SK-N-SH treated with all-trans-retinoic acid at 6 μM for 48 hours (cell line): ENCODE results near the gene PPP1CA.

ENCODE experiments used
- ATAC-seq: fragments of 200-7000 bp; cut with Tn5 transposase; 3 replicates; pipeline ENCODE4 v1.9.1; 2020; ENCODE audit warnings: mild to moderate bottlenecking, moderate library complexity
- ARNTL ChIP-seq: fragments of 450-650 bp; formaldehyde crosslinking; IDR thresholded peaks from 2 replicates; pipeline ENCODE4 v1.5.0; 2020; ENCODE audit warnings: low read depth, mild to moderate bottlenecking, moderate library complexity, borderline replicate concordance
- BACH2 ChIP-seq: fragments of 250-450 bp; sonication (Bioruptor Pico); IDR thresholded peaks from 2 replicates; pipeline ENCODE4 v1.9.0; 2021; ENCODE audit warnings: mild to moderate bottlenecking, borderline replicate concordance
- CSDC2 ChIP-seq: fragments of 250-450 bp; sonication (Bioruptor Pico); IDR thresholded peaks from 2 replicates; pipeline ENCODE4 v1.5.0; 2020; ENCODE audit warnings: mild to moderate bottlenecking, moderate library complexity
- CSRNP3 ChIP-seq: fragments of 250-450 bp; sonication (Bioruptor Pico); IDR thresholded peaks from 2 replicates; pipeline ENCODE4 v1.5.1; 2021; ENCODE audit warnings: mild to moderate bottlenecking, moderate library complexity
- ESRRG ChIP-seq: fragments of 250-450 bp; sonication (Bioruptor Pico); IDR thresholded peaks from 2 replicates; pipeline ENCODE4 v1.6.1; 2021; ENCODE audit warnings: mild to moderate bottlenecking
- GLIS3 ChIP-seq: fragments of 250-450 bp; sonication (Bioruptor Pico); IDR thresholded peaks from 2 replicates; pipeline ENCODE4 v1.5.0; 2020; ENCODE audit warnings: mild to moderate bottlenecking, moderate library complexity
- ISL1 ChIP-seq: fragments of 250-450 bp; sonication (Bioruptor Pico); IDR thresholded peaks from 2 replicates; pipeline ENCODE4 v2.1.2; 2022; ENCODE audit warnings: mild to moderate bottlenecking, moderate library complexity
- OSR1 ChIP-seq: fragments of 250-450 bp; sonication (Bioruptor Pico); IDR thresholded peaks from 2 replicates; pipeline ENCODE4 v1.8.0; 2022; ENCODE audit warnings: moderate library complexity, mild to moderate bottlenecking, inconsistent platforms
- PATZ1 ChIP-seq: fragments of 250-450 bp; sonication (Bioruptor Pico); IDR thresholded peaks from 2 replicates; pipeline ENCODE4 v1.8.0; 2020; ENCODE audit warnings: mild to moderate bottlenecking, moderate library complexity, borderline replicate concordance
- POU6F1 ChIP-seq: fragments of 250-450 bp; sonication (Bioruptor Pico); IDR thresholded peaks from 2 replicates; pipeline ENCODE4 v1.8.0; 2021; ENCODE audit warnings: low read depth, mild to moderate bottlenecking, moderate library complexity, borderline replicate concordance
- PPARA ChIP-seq: fragments of 250-450 bp; sonication (Bioruptor Pico); IDR thresholded peaks from 2 replicates; pipeline ENCODE4 v1.5.0; 2020; ENCODE audit warnings: mild to moderate bottlenecking, borderline replicate concordance
- RARB ChIP-seq: fragments of 250-450 bp; sonication (Bioruptor Pico); IDR thresholded peaks from 2 replicates; pipeline ENCODE4 v1.8.0; 2021; ENCODE audit warnings: mild to moderate bottlenecking, moderate library complexity
- SNAI2 ChIP-seq: fragments of 250-450 bp; sonication (Bioruptor Pico); IDR thresholded peaks from 2 replicates; pipeline ENCODE4 v1.5.0; 2020; ENCODE audit warnings: mild to moderate bottlenecking, moderate library complexity
- TCF4 ChIP-seq: fragments of 250-450 bp; sonication (Bioruptor Pico); IDR thresholded peaks from 2 replicates; pipeline ENCODE4 v1.8.0; 2021; ENCODE audit warnings: mild to moderate bottlenecking, moderate library complexity, borderline replicate concordance
- TOX ChIP-seq: fragments of 250-450 bp; sonication (Bioruptor Pico); IDR thresholded peaks from 2 replicates; pipeline ENCODE4 v1.8.0; 2021; ENCODE audit warnings: mild to moderate bottlenecking, moderate library complexity, borderline replicate concordance
- ZC3H10 ChIP-seq: fragments of 250-450 bp; sonication (Bioruptor Pico); IDR thresholded peaks from 2 replicates; pipeline ENCODE4 v1.5.1; 2021; ENCODE audit warnings: mild to moderate bottlenecking, moderate library complexity
- ZFP3 ChIP-seq: fragments of 250-450 bp; sonication (Bioruptor Pico); IDR thresholded peaks from 2 replicates; pipeline ENCODE4 v1.5.0; 2020; ENCODE audit warnings: mild to moderate bottlenecking, moderate library complexity
- ZFP30 ChIP-seq: fragments of 450-650 bp; formaldehyde crosslinking; IDR thresholded peaks from 2 replicates; pipeline ENCODE4 v1.5.0; 2022; ENCODE audit warnings: mild to moderate bottlenecking, moderate library complexity
- ZNF565 ChIP-seq: fragments of 450-650 bp; formaldehyde crosslinking; conservative IDR thresholded peaks from 2 replicates; pipeline ENCODE4 v1.5.0; 2020; ENCODE audit warnings: low read depth, mild to moderate bottlenecking, moderate library complexity
- ZNF70 ChIP-seq: fragments of 450-650 bp; formaldehyde crosslinking; IDR thresholded peaks from 2 replicates; pipeline ENCODE4 v1.5.0; 2020; ENCODE audit warnings: mild to moderate bottlenecking, moderate library complexity
- ZNF8 ChIP-seq: fragments of 450-650 bp; formaldehyde crosslinking; IDR thresholded peaks from 2 replicates; pipeline ENCODE4 v1.5.0; 2020; ENCODE audit warnings: mild to moderate bottlenecking, moderate library complexity
- TF ChIP-seq, protein P1 (sequence below): fragments of 250-450 bp; sonication (Bioruptor Pico); IDR thresholded peaks from 2 replicates; pipeline ENCODE4 v1.5.0; 2020; ENCODE audit warnings: mild to moderate bottlenecking, moderate library complexity
- TF ChIP-seq, protein P2 (sequence below): fragments of 250-450 bp; sonication (Bioruptor Pico); IDR thresholded peaks from 2 replicates; pipeline ENCODE4 v1.5.1; 2020; ENCODE audit warnings: low read depth, mild to moderate bottlenecking, moderate library complexity

Gene PPP1CA

GRCh38 chr11:67371189-67371910 lies 30.3 kb downstream of the PPP1CA start:
- no peak for TF ChIP-seq CSDC2 (CRISPR knock-in tag)
- TF ChIP-seq, protein P1, sequence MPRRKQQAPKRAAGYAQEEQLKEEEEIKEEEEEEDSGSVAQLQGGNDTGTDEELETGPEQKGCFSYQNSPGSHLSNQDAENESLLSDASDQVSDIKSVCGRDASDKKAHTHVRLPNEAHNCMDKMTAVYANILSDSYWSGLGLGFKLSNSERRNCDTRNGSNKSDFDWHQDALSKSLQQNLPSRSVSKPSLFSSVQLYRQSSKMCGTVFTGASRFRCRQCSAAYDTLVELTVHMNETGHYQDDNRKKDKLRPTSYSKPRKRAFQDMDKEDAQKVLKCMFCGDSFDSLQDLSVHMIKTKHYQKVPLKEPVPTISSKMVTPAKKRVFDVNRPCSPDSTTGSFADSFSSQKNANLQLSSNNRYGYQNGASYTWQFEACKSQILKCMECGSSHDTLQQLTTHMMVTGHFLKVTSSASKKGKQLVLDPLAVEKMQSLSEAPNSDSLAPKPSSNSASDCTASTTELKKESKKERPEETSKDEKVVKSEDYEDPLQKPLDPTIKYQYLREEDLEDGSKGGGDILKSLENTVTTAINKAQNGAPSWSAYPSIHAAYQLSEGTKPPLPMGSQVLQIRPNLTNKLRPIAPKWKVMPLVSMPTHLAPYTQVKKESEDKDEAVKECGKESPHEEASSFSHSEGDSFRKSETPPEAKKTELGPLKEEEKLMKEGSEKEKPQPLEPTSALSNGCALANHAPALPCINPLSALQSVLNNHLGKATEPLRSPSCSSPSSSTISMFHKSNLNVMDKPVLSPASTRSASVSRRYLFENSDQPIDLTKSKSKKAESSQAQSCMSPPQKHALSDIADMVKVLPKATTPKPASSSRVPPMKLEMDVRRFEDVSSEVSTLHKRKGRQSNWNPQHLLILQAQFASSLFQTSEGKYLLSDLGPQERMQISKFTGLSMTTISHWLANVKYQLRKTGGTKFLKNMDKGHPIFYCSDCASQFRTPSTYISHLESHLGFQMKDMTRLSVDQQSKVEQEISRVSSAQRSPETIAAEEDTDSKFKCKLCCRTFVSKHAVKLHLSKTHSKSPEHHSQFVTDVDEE (CRISPR knock-in tag), result no peak
- TF ChIP-seq ZNF8 (CRISPR knock-in tag), result no peak
- no peak for TF ChIP-seq ZC3H10 (CRISPR knock-in tag)
- TF ChIP-seq POU6F1 (CRISPR knock-in tag), result no peak
- no peak for TF ChIP-seq ZNF565 (CRISPR knock-in tag)
- TF ChIP-seq RARB (CRISPR knock-in tag), result no peak
- TF ChIP-seq ESRRG (CRISPR knock-in tag), result no peak
- TF ChIP-seq, protein P2, sequence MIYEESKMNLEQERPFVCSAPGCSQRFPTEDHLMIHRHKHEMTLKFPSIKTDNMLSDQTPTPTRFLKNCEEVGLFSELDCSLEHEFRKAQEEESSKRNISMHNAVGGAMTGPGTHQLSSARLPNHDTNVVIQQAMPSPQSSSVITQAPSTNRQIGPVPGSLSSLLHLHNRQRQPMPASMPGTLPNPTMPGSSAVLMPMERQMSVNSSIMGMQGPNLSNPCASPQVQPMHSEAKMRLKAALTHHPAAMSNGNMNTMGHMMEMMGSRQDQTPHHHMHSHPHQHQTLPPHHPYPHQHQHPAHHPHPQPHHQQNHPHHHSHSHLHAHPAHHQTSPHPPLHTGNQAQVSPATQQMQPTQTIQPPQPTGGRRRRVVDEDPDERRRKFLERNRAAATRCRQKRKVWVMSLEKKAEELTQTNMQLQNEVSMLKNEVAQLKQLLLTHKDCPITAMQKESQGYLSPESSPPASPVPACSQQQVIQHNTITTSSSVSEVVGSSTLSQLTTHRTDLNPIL (CRISPR knock-in tag), result no peak
- no peak for TF ChIP-seq ISL1
- no peak for TF ChIP-seq OSR1
- TF ChIP-seq TCF4, result no peak
- TF ChIP-seq TOX (CRISPR knock-in tag), result no peak
- TF ChIP-seq CSRNP3 (CRISPR knock-in tag), result no peak
- TF ChIP-seq ZFP30, result no peak
- ATAC-seq, result peak; percentile 51

DNA sequence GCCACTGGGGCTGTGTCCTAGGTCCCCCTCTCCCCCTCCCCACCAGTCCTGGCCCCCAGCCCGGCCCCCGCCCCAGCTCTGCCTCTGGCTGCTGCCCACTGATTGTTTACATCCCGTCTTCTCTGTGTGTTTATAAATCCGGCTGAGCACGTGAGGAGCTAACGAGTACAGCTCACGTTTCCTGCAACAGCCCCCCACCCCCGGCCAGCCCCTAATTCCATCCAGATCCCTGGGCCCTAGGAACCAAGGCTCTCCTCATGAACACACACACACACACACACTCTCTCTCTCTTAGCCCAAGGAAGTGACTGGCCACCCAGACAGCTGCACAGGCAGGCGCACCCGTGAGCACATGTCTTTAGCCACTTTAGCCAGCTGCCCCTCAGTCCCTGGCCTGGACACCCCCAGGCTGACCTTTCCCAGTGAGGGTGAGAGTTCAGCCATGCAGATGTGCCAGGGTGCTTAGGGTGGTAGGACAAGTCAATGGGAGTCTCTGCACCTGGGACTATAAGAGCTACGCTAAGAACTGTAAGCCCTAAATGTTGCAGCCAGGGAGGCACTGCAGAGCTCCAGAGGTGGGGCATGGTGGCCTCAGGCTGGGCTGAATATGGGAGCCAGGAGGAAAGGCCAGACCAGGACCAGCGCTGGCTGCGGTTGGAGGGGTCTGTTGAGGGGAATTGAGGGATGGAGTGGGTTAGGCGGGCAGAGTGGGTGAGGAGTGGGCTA lies 31.1 kb downstream of the PPP1CA start:
- no peak for TF ChIP-seq ZNF565 (CRISPR knock-in tag)
- TF ChIP-seq ZNF8 (CRISPR knock-in tag), result no peak
- no peak for TF ChIP-seq RARB (CRISPR knock-in tag)
- no peak for TF ChIP-seq TOX (CRISPR knock-in tag)
- no peak for TF ChIP-seq GLIS3 (CRISPR knock-in tag)
- TF ChIP-seq SNAI2 (CRISPR knock-in tag), result no peak
- no peak for TF ChIP-seq BACH2 (CRISPR knock-in tag)
- TF ChIP-seq ZC3H10 (CRISPR knock-in tag), result no peak
- no peak for TF ChIP-seq ZNF70 (CRISPR knock-in tag)
- TF ChIP-seq PPARA, result no peak
- no peak for TF ChIP-seq ZFP3 (CRISPR knock-in tag)
- TF ChIP-seq ARNTL (CRISPR knock-in tag), result no peak
- TF ChIP-seq CSDC2 (CRISPR knock-in tag), result no peak
- TF ChIP-seq PATZ1 (CRISPR knock-in tag), result no peak
- ATAC-seq, result no peak
